Measurements from ENCODE around the gene ADAMTSL2.

ADAMTSL2 gene

GRCh38 chr9:133534346-133535291, at the start of gene ADAMTSL2:
Gene ADAMTSL2, plus strand, starts transcription at chr9:133534704. Its CDS starts 2,009 bp downstream, at chr9:133536713.
- no peak for DNase-seq

DNA sequence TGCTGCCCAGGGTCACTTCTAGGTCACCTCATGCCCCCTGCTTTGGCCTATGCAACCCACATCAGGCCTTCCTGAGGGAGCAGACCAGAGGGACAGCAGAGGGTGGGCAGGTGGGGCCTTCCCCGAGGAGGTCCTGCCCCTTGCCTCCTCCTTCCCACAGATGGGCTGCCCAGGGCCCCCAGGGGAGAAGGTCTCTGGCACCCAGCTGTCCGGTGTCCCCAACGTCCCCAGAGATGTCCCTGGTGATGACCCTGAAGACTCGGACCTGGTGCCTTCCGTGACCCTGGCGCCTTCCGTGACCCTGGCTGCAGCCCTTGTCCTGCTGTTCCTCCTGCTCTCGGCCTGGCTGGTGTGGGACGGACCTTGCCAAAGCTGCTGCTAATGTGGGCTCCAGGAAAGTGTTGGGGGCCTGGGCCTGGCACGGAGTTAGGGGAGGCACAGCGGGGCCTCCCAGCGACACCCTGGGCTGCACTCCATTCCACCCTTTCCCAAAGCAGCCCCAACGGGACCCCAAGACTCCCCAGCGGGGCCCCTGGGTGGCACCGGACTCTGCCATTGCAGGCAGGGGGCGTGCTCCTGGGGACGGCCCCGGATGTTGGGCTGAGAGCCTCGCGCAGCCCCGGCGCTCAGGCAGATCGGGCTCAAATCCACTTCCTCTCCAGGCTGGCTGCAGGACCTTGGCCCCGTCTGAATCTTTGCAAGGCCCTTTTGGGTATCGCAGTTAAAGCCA, 48.8 kb upstream of the ADAMTSL2 start:
- no peak for DNase-seq

GRCh38 chr9:133487331-133487725, 47.2 kb upstream of the ADAMTSL2 start:
- no peak for DNase-seq

GRCh38 chr9:133488686-133489252, 45.7 kb upstream of the ADAMTSL2 start:
- no peak for DNase-seq

GRCh38 chr9:133489253-133490190, 45.0 kb upstream of the ADAMTSL2 start:
- no peak for DNase-seq

DNA sequence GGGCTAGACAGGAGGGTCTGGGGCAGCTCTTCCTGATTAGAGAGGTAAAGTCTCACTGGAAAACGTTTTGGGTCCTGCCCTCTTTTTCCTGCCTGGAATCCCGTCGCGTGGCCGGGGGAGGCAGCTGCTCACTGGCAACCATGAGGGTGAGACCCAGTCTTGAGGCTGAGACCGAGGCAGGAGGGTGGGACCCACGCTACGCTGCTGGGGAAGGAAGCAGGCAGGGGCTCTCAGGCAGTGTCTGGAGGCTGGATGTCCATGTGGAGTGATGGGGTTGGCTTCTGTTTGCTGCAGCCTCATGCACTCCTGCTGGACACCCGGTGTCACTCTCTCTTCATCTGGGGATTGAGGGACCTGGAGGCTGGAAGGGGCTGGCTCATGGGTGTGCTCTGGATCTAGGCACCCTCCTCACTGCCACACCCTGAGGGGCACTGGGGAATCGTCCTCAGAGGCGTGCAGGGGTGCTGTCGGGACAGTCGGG, 44.3 kb upstream of the ADAMTSL2 start:
- no peak for DNase-seq

DNA sequence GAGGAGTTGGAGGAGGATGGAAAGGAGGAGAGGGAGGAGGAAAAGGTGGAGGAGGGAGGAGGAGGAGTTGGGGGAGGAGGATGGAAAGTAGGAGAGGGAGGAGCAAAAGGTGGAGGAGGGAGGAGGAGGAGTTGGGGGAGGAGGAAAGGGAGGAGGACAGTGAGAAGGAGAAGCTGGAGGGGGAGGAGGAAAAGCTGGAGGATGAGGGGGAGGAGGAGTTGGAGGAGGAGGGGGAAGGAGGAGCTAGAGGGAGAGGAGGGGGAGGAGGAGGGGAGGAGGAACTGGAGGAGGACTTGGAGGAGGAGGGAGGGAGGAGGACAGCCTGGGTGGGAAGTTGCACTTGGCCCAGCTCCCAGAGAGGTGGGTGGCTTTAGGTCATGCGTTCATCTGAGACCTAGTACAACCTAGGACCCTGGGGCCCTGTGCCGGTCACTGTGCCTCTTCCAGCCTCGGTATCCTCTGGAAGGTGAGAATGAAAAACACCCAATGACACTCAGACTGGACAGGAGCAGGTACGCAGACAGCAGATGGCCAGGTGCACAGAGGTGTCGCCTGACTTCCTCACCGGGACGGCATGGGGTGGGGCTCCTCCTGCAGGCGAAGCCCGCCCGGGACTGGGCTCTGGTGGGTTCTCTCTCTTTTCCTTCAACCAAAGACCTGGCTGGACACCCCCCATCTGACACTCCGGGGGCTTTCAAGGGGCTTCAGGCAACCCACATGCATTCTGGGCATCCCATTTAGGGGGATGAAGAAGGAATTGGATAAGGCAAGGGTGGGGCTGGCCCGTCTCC, 43.4 kb upstream of the ADAMTSL2 start:
- DNase-seq, result no peak

- DNase-seq, result no peak
Observed at GRCh38 chr9:133491656-133491925, 42.9 kb upstream of the ADAMTSL2 start.

DNA sequence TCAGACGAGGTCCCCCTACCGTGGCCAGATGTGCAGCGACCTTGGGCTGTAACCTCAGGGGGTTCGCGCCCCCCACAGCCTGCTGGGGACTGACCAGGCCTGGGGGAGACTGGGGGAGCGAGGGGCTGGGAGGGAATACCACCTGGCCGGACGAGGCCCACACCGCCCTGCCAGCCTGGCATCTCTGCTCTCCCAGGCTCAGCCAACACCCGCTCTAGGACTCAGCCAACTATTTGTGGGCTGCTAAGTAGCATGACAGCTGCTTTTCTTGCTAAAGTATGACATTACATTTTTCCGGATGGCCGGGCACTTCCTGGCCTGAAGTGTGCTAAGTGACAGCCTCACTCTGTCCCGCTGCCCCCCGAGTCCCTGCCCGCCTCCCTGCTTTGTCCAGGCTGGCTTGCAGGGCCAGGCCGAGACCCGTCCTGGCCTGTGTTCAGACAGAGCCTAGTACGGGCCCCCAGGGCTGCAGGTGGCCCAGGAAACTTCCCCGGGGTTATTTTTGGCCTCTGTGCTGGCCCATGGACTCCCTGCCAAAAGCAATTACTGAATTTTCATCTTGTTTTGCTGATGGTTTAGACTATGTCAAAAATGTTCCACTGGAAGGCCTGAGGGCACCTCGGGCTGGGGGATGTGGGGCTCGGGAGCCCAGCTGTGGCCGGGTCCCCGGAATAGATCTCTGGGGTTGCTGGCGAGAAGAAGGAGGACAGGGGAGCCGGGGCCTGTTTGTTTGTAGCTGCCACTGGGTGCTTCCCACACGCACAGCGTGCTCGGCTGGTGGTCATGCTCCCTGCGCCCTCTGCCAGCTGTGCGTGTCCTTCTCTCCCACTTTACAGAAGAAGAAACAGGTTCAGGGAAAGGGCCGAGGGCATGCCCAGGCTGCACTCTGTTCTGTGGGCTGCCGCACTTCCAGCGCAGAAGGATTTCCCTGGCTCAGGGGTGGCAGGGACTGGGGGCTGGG, 42.2 kb upstream of the ADAMTSL2 start:
- DNase-seq, result no peak

DNA sequence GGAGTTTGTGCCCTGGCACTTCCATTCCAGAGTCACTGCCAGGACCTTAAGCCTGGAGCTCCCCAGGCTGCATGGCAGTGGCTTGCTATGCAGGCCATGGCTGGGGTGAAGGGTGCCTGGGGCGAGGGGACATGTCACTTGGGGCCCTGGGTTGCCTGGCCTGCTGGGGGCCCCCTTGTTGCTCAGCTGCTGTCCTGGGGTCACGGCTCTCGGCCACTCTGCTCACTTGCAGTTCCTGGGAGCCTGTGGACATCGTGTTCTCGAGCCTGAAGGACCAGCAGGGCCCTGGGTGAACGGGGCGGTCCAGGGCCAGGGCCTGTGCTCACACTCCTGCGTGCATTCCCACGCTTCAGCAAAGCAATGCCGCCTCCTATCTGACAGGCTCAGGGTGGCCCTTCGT, 41.1 kb upstream of the ADAMTSL2 start:
- DNase-seq, result no peak

- DNase-seq, result no peak
Observed at GRCh38 chr9:133493845-133494540, 40.5 kb upstream of the ADAMTSL2 start.

GRCh38 chr9:133494636-133495326, 39.7 kb upstream of the ADAMTSL2 start:
- no peak for DNase-seq

DNA sequence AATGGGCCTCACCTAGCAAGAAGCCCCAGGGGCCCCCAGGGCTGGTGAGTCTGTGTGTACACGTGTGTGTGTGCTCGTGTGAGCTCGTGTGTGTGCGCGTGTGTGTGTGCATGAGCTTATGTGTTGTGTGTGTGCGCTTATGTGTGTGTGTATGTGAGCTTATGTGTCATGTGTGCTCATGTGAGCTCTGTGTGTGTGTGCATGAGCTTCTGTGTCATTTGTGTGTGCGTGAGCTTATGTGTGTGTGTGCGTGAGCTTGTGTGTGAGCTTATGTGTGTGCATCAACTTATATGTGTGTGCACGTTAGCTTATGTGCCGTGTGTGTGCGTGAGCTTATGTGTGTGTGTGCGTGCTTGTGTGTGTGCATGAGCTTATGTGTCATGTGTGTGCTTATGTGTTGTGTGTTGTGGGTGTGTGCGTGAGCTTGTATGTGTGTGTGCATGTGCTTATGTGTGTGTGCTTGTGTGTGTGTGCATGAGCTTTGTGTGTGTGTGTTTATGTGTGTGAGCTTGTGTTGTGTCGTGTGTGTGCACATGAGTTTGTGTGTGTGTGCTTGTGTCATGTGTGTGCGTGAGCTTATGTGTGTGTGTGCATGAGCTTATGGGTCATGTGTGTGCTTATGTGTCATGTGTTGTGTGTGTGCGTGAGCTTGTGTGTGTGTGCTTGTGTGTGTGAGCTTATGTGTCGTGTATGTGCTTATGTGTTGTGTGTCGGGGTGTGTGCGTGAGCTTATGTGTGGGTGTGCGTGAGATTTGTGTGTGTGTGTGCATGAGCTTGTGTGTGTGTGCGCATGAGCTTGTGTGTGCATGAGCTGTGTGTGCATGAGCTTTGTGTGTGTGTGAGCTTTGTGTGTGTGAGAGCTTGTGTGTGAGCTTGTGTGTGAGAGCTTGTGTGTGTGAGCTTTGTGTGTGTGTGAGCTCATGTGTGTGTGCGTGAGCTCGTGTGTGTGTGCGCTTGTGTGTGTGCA, 38.9 kb upstream of the ADAMTSL2 start:
- no peak for DNase-seq

- no peak for DNase-seq
Observed at GRCh38 chr9:133496861-133497842, 37.4 kb upstream of the ADAMTSL2 start.

DNA sequence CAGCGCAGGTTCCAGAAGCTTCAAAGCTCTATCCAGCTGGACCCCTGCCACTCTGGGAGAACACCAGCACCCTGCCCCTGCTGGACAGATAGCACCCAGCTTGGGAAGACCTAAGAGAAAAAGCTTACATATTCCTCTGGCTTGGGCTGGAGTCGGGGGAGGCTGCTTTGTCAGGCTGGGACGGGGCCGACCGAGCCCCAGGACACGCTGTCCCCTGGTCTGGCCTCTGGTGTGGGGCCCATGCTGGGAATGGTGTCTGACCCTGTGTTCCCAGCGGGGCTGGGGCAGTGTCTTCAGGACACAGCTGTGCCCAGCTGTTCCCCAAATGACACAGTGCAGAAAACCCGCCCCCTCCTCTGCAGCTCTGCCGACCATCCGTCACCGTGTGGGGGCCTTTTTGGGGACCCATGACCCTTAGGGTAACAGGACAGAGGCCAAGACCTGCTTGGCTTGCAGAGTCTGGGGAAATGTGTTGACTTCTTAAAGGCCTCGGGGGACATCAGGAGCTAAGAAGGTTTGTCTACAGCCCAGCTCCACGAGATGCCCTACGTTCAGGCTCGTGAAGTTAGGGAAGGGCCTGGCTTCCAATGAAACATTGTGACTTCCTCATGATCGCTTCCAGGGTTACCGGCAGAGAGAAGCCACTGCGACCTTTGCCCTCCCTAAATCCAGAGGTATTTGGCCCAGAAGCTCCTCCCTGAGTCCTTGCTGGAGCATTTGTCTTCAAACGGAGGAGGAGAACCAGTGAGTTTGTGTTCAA, 35.2 kb upstream of the ADAMTSL2 start:
- no peak for DNase-seq

DNA sequence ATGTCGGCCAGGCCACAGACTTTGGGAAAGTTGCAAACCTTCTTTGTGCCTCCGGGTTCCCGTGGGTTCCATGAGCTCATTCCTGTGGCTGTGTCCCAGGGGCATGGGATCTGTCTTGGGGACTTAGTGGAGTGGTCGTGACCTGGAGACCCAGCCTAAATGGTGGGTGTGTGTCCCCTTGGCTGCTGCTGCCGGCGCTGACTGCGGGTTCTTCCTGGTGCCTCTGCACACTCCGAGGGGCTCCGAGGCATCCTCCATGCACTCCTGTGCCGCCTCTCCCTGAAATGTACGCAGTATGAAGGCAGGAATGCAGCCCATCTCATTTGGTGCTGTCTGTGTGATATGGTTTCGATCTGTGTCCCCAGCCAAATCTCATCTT, 34.6 kb upstream of the ADAMTSL2 start:
- no peak for DNase-seq
